GM21786 (cell line): ENCODE data around the gene HSPA1L.
A peak's percentile ranks its signal among the peaks of the same experiment; 100 is the strongest.

ENCODE experiments used
- ATAC-seq: cut with Tn5 transposase; IDR thresholded peaks from one replicate; pipeline ENCODE4 v1.9.1; 2021; ENCODE audit not compliant: unreplicated experiment

Gene HSPA1L

DNA sequence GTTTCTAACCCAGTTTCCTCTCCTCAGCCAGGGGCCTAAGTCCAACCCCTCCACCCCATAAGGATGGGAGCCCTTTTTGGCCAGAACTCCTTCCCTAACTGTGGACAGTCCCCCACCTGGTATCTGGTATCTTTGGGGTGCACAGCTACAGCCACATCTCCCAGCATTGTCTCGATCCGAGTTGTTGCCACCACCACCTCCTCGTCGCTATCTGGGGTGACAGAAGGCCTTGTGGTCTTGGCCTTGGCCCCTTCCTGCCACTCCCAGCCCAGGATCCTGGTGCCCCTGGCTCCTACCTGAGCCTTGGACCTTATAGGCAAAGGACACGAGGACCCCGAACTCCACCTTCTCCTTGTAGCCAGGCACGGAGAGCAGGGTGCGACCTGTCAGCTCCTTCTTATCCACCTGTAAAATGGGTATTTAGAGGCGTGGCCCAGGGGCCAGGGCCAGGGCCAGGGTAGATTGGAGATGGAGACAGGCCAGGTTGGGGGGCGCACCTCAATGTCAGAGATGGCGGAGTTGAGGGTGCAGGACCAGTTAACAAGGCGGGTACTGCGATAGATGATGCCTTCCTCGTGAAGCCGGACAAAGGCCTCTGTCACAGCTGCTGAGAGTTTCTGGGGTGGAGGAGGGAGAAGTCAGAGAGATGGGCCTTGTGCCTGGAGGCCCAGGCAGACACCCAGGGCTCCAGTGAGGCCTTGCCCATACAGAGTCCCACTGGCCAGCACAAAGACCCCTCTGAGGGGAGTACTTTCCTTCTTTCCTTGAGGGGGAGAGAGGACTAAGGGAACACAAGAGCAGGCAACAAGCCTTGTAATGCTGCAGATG lies 30.8 kb downstream of the HSPA1L start:
- ATAC-seq, result no peak

DNA sequence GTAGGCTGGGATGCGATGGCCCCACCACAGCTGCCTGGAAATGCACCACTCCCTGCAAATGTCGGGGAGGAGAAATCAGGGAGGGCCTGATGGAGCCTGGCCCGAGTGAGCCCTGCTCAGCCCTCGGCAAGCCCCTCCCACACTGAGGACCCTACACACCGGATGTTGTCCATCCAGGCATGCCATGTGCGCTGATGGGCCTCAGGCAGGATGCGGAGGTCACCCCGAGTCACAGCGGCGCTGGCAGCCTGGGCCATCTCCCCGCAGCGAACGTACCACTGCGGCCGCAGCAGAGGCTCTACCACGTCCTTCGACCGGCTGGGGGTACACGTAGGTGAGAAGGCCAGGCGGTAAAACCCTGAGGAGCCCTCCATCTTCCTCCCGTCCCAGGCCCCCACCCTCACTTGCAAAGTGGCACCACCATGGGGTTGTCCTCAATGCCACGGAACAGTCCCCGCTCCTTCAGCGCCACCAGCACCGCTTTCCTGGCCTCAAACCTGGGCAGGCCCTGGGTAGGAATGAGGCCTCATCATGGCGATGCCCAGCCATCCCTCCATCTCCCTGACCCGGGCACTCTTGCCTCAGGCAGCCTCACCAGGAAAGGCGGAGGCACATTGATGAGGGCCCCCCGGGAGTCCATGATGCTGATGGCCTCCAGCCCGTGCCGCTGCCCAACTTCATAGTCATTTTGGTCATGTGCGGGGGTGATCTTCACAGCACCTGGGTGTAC lies 32.8 kb downstream of the HSPA1L start:
- ATAC-seq, result no peak

- ATAC-seq, result no peak
Observed at GRCh38 chr6:31781244-31782125, 33.6 kb downstream of the HSPA1L start.

- no peak for ATAC-seq
Observed at GRCh38 chr6:31780507-31781243, 34.4 kb downstream of the HSPA1L start.

GRCh38 chr6:31779908-31780307 lies 35.2 kb downstream of the HSPA1L start:
- no peak for ATAC-seq

- ATAC-seq, result no peak
Observed at GRCh38 chr6:31778999-31779885, 35.8 kb downstream of the HSPA1L start.

- no peak for ATAC-seq
Observed at GRCh38 chr6:31778193-31778592, 36.9 kb downstream of the HSPA1L start.

DNA sequence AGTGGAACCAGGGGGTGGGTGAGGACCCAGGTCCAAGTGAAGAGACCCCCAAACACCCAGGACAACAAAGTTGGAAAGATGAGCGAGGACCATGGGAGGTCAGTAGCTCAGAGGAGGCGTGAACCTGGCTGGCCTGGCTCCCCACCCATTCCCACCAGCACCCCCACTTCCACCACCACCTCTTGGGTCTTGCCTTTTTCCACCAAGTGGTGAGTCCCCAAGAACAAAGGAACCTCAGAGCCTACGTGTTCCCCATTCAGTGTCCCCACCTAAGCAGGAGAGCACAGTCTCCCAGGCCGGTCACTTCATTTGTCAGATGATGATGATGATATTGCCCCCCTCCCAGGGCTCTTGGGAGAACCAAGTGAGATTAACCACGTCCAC lies 37.4 kb downstream of the HSPA1L start:
- no peak for ATAC-seq

DNA sequence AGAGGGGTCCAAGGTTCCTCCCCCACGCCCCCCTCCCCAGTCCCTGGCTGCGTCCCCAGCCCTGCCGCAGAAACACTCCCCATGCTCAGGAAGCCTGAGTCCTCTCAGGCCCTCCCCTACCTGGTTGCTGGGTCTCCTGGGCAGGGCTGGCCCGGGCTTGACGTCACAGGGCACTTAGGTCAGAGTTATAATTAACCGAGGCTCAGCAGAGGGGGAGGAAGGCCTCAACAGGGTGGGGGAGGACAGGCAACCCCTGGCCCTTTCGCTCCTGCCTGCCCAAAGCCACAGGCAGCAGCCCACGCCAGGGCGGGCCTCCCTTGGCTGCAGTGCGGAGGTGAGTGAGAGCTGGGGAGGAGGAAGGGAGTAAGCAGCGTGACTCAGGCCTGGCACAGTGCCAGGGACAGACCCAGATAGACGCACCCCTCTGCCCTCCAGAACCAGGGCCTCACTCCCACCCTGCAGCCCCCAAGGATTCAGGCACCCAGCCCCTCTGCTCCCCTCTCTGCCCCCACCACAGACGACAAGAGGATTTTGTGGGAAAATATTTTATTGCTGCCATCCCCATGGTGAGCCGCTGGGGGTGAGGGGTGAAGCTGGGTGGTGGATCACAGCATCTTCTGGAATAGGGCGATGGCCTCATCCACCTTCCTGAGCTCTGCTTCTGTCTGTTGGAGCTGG lies 38.0 kb downstream of the HSPA1L start, which contains the start of gene VWA7:
Gene VWA7 (minus strand): TSS at position 340 of the 678 bp plus-strand sequence. CDS start 549 bp downstream, outside the sequence.
- ATAC-seq, result peak; percentile 81

DNA sequence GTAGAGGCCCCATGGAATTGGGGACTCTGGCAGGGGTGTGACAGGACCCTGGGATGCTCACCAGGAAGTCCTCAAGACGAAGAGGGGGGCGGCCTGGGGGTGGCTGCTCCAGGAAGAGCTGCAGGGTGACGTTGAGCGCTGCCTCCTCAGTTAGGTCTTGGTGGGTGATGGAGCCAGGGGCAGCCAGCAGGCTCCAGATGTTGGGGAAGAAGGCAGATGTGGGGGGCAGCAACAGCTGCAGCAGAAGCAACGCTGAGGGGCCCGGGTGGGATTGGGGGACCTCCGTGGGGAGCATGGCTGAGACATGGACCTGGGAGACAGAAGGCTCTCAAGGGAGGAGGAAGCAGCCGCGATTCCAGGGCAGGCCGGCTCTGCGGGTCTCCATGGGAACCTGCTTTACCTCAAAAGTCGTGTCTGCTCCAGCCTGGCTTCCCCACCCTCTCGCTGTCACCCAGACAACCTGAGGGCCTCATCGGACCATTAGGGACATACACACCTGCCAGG lies 38.5 kb downstream of the HSPA1L start:
- no peak for ATAC-seq

GRCh38 chr6:31775633-31776484 lies 39.2 kb downstream of the HSPA1L start:
- no peak for ATAC-seq

GRCh38 chr6:31775184-31775583 lies 39.9 kb downstream of the HSPA1L start:
- no peak for ATAC-seq

DNA sequence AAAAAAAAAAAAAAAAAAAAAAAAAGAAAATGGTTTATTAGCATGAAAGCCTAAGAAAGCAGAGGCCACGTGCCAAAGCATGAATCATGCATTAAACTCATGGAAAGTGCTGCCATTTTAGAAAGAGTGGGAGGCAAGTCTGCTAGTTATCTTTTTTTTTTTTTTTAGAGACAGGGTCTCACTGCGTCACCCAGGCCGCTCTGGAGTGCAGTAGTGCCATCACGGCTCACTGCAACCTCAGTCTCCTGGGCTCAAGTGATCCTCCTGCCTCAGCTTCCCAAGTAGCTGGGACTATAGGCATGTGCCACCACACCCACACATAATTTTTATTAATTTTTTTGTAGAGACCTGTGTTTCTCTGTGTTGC lies 43.1 kb downstream of the HSPA1L start:
- ATAC-seq, result no peak

DNA sequence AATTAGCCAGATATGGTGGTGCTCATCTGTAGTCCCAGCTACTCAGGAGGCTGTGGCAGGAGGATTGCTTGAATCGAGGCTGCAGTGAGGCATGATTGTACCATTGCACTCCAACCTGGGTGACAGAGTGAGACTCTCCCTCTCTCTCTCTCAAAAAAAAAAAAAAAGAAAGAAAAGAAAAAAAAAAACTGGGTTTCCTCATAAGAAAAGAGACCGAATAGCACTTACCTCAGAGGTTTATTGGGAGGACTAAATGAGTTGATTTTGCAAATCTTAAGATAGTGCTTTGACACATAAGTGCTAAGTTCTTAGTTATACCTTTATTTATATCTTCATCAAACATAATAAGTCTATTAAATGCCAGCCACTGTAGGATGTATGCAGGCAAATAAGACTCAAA lies 44.2 kb downstream of the HSPA1L start:
- ATAC-seq, result no peak

- ATAC-seq, result no peak
Observed at GRCh38 chr6:31769684-31770371, 45.3 kb downstream of the HSPA1L start.

- no peak for ATAC-seq
Observed at GRCh38 chr6:31768363-31769257, 46.5 kb downstream of the HSPA1L start.
